ENCODE measurements around the gene RALY.

GRCh38 chr20:33981964-33982363 is 11.7 kb upstream of the RALY start:
- TF ChIP-seq PKNOX1 (IDR thresholded peaks at IDR 0.05) (no peak), BHLHE40 (IDR thresholded peaks at IDR 0.05; ENCODE audit: borderline replicate concordance) (no peak), SUZ12 (IDR thresholded peaks at IDR 0.05) (no peak), L3MBTL2 (conservative IDR thresholded peaks at IDR 0.05) (no peak), NFRKB (IDR thresholded peaks at IDR 0.05) (no peak), ARNT (IDR thresholded peaks at IDR 0.05) (no peak), HDGF (IDR thresholded peaks at IDR 0.05; ENCODE audit: borderline replicate concordance) (no peak), ELF4 (IDR thresholded peaks at IDR 0.05) (no peak), TARDBP (IDR thresholded peaks at IDR 0.05) (no peak), ZNF384 (IDR thresholded peaks at IDR 0.05) (no peak), FOXK2 (IDR thresholded peaks at IDR 0.05) (no peak)
